Prostate gland (tissue), 2 donors: ENCODE data around the gene BICDL1.

ENCODE experiments used
- CTCF ChIP-seq, 4 experiments: fragments of 200-600 bp in 2 of 4; fragments of 450-650 bp in 2 of 4; sonication (generic) in 2 of 4; IDR thresholded peaks; 1 replicate in 3 of 4; 2 replicates in 1 of 4; pipeline ENCODE4 v1.5.1; 2016 to 2019; ENCODE audit warnings: antibody characterized with exemption in 4 of 4, mild to moderate bottlenecking in 2 of 4, moderate library complexity in 2 of 4
- POLR2A ChIP-seq: fragments of 450-650 bp; IDR thresholded peaks from one replicate; pipeline ENCODE4 v1.6.1; 2016; ENCODE audit warnings: antibody characterized with exemption, mild to moderate bottlenecking

DNA sequence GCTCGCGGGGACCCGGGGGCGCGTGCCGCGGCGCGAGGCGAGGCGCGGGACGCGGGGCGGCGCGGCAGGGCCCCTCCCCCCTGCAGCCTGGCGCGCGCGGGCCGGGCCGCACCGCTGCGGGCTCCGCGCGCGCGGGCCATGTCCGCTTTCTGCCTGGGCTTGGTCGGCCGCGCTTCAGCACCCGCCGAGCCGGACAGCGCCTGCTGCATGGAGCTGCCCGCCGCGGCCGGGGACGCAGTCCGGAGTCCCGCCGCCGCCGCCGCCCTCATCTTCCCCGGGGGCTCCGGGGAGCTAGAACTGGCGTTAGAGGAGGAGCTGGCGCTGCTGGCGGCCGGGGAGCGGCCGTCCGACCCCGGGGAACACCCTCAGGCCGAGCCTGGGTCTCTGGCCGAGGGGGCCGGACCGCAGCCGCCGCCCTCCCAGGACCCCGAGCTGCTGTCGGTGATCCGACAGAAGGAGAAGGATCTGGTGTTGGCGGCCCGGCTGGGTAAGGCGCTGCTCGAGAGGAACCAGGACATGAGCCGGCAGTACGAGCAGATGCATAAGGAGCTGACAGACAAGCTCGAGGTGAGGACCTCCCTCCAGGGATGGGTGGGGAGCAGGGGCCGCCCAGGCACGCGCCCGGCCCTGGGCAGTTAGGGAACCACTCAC is 820 bp downstream of the BICDL1 start:
- TF ChIP-seq CTCF (IDR thresholded peaks at IDR 0.05) (no peak), POLR2A (no peak)
